Stimulated activated naive CD8-positive, alpha-beta T cell treated with anti-CD3 and anti-CD28 coated beads, Interleukin-15, amount 100 ng/mL, for 72 hours (primary cell): ENCODE measurements around the gene MYOD1.

Experiments
- ATAC-seq: fragments of 150-1000 bp; cut with Tn5 transposase; 2 replicates; pipeline ENCODE4 v1.10.0; 2021; ENCODE audit warnings: mild to moderate bottlenecking, moderate library complexity
- DNase-seq, 2 donors: peaks; one replicate each; pipeline ENCODE4 v3.0.0; 2021 to 2022
- H3K27ac Mint-ChIP-seq, 2 donors: one replicate each; pipeline ENCODE4 v1.8.0; 2022; ENCODE audit warnings: mild to moderate bottlenecking in 2 of 2, mixed read lengths in 2 of 2, moderate library complexity in 2 of 2
- H3K27me3 Mint-ChIP-seq: one replicate; pipeline ENCODE4 v1.8.0; 2022; ENCODE audit warnings: mixed read lengths
- H3K4me1 Mint-ChIP-seq: one replicate; pipeline ENCODE4 v1.8.0; 2022; ENCODE audit warnings: mild to moderate bottlenecking, mixed read lengths
- H3K4me3 Mint-ChIP-seq, 2 donors: one replicate each; pipeline ENCODE4 v1.8.0; 2022; ENCODE audit warnings: mild to moderate bottlenecking in 2 of 2, mixed read lengths in 2 of 2, moderate library complexity in 1 of 2
- H3K9me3 Mint-ChIP-seq, 2 donors: one replicate each; pipeline ENCODE4 v1.8.0; 2022; ENCODE audit warnings: mixed read lengths in 2 of 2

The MYOD1 gene

DNA sequence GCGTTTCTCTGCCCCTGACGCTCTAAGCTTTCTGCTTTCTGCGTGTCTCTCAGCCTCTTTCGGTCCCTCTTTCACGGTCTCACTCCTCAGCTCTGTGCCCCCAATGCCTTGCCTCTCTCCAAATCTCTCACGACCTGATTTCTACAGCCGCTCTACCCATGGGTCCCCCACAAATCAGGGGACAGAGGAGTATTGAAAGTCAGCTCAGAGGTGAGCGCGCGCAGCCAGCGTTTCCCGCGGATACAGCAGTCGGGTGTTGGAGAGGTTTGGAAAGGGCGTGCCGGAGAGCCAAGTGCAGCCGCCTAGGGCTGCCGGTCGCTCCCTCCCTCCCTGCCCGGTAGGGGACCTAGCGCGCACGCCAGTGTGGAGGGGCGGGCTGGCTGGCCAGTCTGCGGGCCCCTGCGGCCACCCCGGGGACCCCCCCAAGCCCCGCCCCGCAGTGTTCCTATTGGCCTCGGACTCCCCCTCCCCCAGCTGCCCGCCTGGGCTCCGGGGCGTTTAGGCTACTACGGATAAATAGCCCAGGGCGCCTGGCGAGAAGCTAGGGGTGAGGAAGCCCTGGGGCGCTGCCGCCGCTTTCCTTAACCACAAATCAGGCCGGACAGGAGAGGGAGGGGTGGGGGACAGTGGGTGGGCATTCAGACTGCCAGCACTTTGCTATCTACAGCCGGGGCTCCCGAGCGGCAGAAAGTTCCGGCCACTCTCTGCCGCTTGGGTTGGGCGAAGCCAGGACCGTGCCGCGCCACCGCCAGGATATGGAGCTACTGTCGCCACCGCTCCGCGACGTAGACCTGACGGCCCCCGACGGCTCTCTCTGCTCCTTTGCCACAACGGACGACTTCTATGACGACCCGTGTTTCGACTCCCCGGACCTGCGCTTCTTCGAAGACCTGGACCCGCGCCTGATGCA is at the start of gene MYOD1:
Gene MYOD1 (plus strand): TSS at position 544 of the 910 bp plus-strand sequence. CDS start 212 bp downstream, at position 756.
- ATAC-seq: peak; percentile 27
- no peaks in the 10 kb centered on the region for H3K9me3 Mint-ChIP-seq
- H3K4me3 Mint-ChIP-seq: no peak within 1 kb of the TSS
- no peak within 1 kb of the TSS for H3K27ac Mint-ChIP-seq
- no peaks in the 10 kb centered on the region for H3K4me1 Mint-ChIP-seq
- peaks cover 48% of the 10 kb centered on the region for H3K27me3 Mint-ChIP-seq
- no peak for DNase-seq

DNA sequence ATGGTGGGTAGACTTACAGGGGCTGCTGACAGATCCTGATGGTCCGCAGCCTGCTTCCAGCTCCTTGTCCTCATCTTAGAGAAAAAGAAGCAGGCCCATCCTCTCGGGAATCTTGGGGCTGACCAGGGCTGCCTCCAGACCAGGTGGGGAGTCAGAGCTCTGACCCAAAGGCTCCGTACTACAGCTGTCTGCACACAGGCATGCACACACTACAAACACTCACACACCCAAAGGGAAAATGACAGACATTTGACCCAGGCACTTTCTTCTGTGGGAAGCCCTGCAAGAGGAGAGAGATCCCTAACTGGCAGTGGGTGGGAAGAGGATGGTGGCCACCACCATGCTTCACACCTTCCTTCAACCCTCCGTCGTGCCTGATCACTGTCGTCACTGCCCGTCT is 46.9 kb upstream of the MYOD1 start:
- Mint-ChIP-seq H3K27me3 (peaks cover 39% of the 10 kb centered on the region), H3K4me1 (no peaks in the 10 kb centered on the region), H3K9me3 (peaks cover 24 to 25% of the 10 kb centered on the region in 2 donors), H3K27ac (no peak overlapping the region), H3K4me3 (no peak overlapping the region)
- DNase-seq (no peak), ATAC-seq (no peak)

DNA sequence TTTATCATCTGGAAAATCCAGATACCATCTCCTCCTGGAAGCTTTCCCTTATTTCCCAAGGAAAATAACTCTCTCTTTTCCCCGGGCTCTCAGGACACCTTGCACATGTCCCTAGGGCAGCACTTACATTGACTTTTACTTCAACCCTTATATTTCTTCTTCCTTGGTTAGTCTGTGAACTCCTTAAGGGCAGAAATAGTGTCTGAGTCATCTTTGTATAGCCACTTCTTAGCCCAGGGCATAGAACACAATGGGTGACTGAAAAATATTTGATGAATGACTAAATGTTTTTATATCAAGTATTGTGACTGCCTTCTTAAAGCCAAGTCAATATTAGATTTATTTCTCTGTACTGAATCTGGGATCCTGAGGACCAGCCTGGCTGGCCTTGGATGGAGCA is 45.4 kb upstream of the MYOD1 start:
- H3K4me1 Mint-ChIP-seq: no peaks in the 10 kb centered on the region
- DNase-seq (no peak), ATAC-seq (no peak)
- H3K9me3 Mint-ChIP-seq: peaks cover 24 to 25% of the 10 kb centered on the region in 2 donors
- H3K27ac Mint-ChIP-seq: no peak overlapping the region
- no peak overlapping the region for H3K4me3 Mint-ChIP-seq
- peaks cover 39% of the 10 kb centered on the region for H3K27me3 Mint-ChIP-seq

DNA sequence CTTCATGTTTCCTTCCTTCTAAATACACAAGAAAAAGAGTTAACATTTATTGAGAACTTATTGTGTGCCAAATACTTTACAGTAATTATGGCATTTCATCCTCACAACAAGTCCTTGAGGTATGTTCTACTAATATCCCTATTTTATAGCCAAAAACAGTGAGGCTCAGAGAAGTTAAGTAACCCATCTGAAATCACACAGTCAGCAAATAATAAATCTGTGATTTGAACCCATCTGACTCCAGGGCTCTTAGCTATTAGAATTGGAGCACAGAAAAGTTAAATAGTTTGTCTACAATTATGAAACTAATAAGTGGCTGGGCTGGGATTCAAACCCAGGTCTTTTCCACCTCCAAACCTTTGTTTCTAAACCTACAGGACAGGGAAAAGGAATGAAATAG is 36.5 kb upstream of the MYOD1 start:
- Mint-ChIP-seq H3K27me3 (peaks cover 59% of the 10 kb centered on the region), H3K4me1 (no peaks in the 10 kb centered on the region), H3K4me3 (no peak overlapping the region), H3K9me3 (no peaks in the 10 kb centered on the region), H3K27ac (no peak overlapping the region)
- no peak for ATAC-seq
- DNase-seq: no peak

- Mint-ChIP-seq H3K27ac (no peak overlapping the region), H3K27me3 (peaks cover 62% of the 10 kb centered on the region), H3K4me3 (no peak overlapping the region), H3K4me1 (no peaks in the 10 kb centered on the region), H3K9me3 (no peaks in the 10 kb centered on the region)
- DNase-seq (no peak), ATAC-seq (no peak)
These were observed 35.8 kb upstream of the MYOD1 start for GRCh38 chr11:17683377-17684161.

DNA sequence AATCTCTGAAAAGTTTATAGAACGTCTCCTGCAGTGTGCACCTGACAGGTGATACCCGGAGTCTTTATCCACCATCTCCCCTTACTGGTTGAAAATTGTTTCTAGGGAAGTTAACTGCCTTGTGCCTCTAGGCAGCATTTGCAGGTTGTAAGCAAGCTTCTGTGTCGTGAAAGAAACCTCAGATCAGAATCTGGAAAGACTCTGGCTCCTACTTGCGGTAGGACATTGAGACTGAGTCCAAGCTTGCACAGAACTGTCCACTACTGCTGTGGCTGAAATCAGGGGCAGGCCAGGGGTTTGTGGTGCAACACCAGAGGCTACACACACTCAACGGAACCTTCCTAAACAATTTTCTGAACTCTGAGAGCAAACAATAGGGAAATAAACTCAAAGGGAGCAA is 34.8 kb upstream of the MYOD1 start:
- Mint-ChIP-seq H3K27me3 (peaks cover 62% of the 10 kb centered on the region), H3K9me3 (no peaks in the 10 kb centered on the region), H3K27ac (no peak overlapping the region), H3K4me3 (no peak overlapping the region), H3K4me1 (no peaks in the 10 kb centered on the region)
- no peak for DNase-seq
- ATAC-seq: no peak

GRCh38 chr11:17686231-17686980 is 33.0 kb upstream of the MYOD1 start:
- no peaks in the 10 kb centered on the region for H3K4me1 Mint-ChIP-seq
- H3K4me3 Mint-ChIP-seq: no peak overlapping the region
- no peak overlapping the region for H3K27ac Mint-ChIP-seq
- peaks cover 52% of the 10 kb centered on the region for H3K27me3 Mint-ChIP-seq
- DNase-seq: no peak
- no peak for ATAC-seq
- H3K9me3 Mint-ChIP-seq: no peaks in the 10 kb centered on the region

- ATAC-seq: no peak
- no peak overlapping the region for H3K4me3 Mint-ChIP-seq
- no peaks in the 10 kb centered on the region for H3K9me3 Mint-ChIP-seq
- no peak for DNase-seq
- H3K4me1 Mint-ChIP-seq: no peaks in the 10 kb centered on the region
- no peak overlapping the region for H3K27ac Mint-ChIP-seq
- peaks cover 52% of the 10 kb centered on the region for H3K27me3 Mint-ChIP-seq
These were observed 31.3 kb upstream of the MYOD1 start for GRCh38 chr11:17687946-17688670.

DNA sequence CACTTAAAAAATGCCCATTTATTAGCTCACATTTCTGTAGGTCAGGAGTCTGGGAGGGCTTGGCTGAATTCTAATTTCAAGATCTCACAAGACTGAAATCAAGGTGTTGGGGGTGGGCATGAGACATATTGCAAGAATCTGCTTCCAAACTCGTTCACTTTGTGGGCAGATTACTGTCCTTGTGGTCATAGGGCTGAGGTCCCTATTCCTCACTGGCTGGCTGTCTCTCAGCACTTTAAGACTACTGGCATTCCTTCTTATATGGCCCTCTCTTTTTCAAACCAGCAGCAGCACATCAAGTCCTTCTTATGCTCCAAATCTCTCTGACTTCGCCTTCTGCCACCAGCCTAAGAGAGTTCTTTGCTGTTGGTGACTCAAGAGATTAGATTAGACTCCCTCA is 27.8 kb upstream of the MYOD1 start:
- ATAC-seq (no peak), DNase-seq (no peak)
- Mint-ChIP-seq H3K27me3 (peaks cover 57% of the 10 kb centered on the region), H3K4me3 (no peak overlapping the region), H3K4me1 (no peaks in the 10 kb centered on the region), H3K27ac (no peak overlapping the region), H3K9me3 (no peaks in the 10 kb centered on the region)

- Mint-ChIP-seq H3K27me3 (peaks cover 57% of the 10 kb centered on the region), H3K27ac (no peak overlapping the region), H3K4me3 (no peak overlapping the region), H3K4me1 (no peaks in the 10 kb centered on the region), H3K9me3 (no peaks in the 10 kb centered on the region)
- ATAC-seq (no peak), DNase-seq (no peak)
These were observed 27.4 kb upstream of the MYOD1 start for GRCh38 chr11:17691976-17692375.

DNA sequence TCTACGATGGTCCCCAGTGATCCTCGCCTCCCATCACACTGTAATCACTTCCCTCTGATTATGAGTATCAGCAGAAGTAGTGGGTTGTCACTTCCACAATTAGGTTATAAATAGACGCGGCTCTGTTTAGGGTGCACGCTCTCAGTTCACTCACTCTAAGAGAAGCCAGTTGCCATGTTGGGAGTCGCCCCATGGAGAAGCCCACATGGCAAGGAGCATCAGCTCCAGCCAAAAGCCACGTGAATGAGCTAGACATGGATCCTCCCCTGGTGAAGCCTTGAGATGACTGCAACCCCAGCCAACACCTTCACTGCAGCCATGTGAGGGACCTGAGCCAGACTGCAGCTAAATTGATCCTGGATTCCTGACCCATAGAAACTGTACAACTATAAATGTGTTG is 26.4 kb upstream of the MYOD1 start:
- Mint-ChIP-seq H3K27ac (no peak overlapping the region), H3K27me3 (peaks cover 57% of the 10 kb centered on the region), H3K4me3 (no peak overlapping the region), H3K9me3 (no peaks in the 10 kb centered on the region), H3K4me1 (no peaks in the 10 kb centered on the region)
- no peak for ATAC-seq
- DNase-seq: no peak

DNA sequence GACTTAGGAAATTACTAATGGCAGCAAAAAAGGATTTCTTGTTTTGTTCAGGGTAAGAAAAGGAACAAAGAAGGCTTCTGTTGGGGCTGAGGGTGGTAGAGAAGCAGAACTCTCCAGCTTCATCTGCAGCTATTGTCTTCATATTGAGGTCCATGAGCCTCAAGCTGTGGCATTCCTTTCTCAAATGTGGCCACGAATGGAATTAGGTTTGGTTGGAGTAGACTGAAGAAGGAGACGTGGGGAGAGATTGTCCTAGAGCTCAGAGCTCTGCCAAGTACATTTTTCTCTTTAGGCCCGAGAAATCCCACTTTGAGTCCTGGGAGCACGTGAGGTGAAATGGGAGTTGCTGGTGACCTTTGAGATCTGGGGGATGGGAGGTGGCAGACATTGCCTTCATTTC is 25.8 kb upstream of the MYOD1 start:
- H3K27ac Mint-ChIP-seq: no peak overlapping the region
- H3K4me1 Mint-ChIP-seq: no peaks in the 10 kb centered on the region
- peaks cover 56% of the 10 kb centered on the region for H3K27me3 Mint-ChIP-seq
- no peak for DNase-seq
- no peak overlapping the region for H3K4me3 Mint-ChIP-seq
- no peaks in the 10 kb centered on the region for H3K9me3 Mint-ChIP-seq
- ATAC-seq: no peak

- DNase-seq: no peak
- Mint-ChIP-seq H3K4me1 (no peaks in the 10 kb centered on the region), H3K27ac (no peak overlapping the region), H3K27me3 (peaks cover 56% of the 10 kb centered on the region), H3K4me3 (no peak overlapping the region), H3K9me3 (no peaks in the 10 kb centered on the region)
- no peak for ATAC-seq
These were observed 24.8 kb upstream of the MYOD1 start for GRCh38 chr11:17694494-17695110.

- Mint-ChIP-seq H3K9me3 (no peaks in the 10 kb centered on the region), H3K4me3 (no peak overlapping the region), H3K4me1 (no peaks in the 10 kb centered on the region), H3K27me3 (peaks cover 56% of the 10 kb centered on the region), H3K27ac (no peak overlapping the region)
- no peak for DNase-seq
- peak; percentile 47 for ATAC-seq
These were observed 23.6 kb upstream of the MYOD1 start for GRCh38 chr11:17695454-17696441.
